CD14-positive monocyte (primary cell): ENCODE data around the gene TMEM42. TPM values are rescaled to one million over a fixed set of nuclear protein-coding genes. Genes with fewer than 3 reads are reported as not detected.

Source experiments
- DNase-seq, 3 donors: peaks; one replicate each; pipeline ENCODE4 v3.0.0-alpha.2; 2011 to 2022
- H2AFZ ChIP-seq: 2 replicates; pipeline ENCODE4 v1.6.0; 2012; ENCODE audit warnings: mild to moderate bottlenecking, low read depth, low read length, inconsistent platforms; ENCODE audit not compliant: insufficient read depth, poor library complexity, severe bottlenecking
- H3K27ac ChIP-seq, 2 donors: 1 replicate in 1 of 2; 2 replicates in 1 of 2; pipeline ENCODE4 v1.5.1; 2012 to 2013; ENCODE audit warnings: low read length in 2 of 2, control low read depth in 1 of 2, inconsistent platforms in 1 of 2, low read depth in 1 of 2, mild to moderate bottlenecking in 1 of 2
- H3K27me3 ChIP-seq, 2 donors: one replicate each; pipeline versions ENCODE4 v1.6.0 to v1.6.1; 2011 to 2013; ENCODE audit warnings: low read length in 2 of 2; ENCODE audit not compliant: control insufficient read depth in 2 of 2, insufficient read depth in 2 of 2
- H3K36me3 ChIP-seq, 2 donors: replicated peaks in 1 of 2; 1 replicate in 1 of 2; 2 replicates in 1 of 2; pipeline versions ENCODE4 v1.5.1 to v1.6.1; 2012 to 2013; ENCODE audit warnings: low read length in 2 of 2, control low read depth in 1 of 2, inconsistent platforms in 1 of 2, mild to moderate bottlenecking in 1 of 2; ENCODE audit not compliant: insufficient read depth in 2 of 2, control insufficient read depth in 1 of 2
- H3K4me1 ChIP-seq, 2 donors: 1 replicate in 1 of 2; 2 replicates in 1 of 2; pipeline versions ENCODE4 v1.5.1 to v1.6.1; 2012 to 2013; ENCODE audit warnings: low read length in 2 of 2, control low read depth in 1 of 2, inconsistent platforms in 1 of 2, mild to moderate bottlenecking in 1 of 2, moderate library complexity in 1 of 2; ENCODE audit not compliant: insufficient read depth in 2 of 2, control insufficient read depth in 1 of 2
- H3K4me2 ChIP-seq: replicated peaks from 2 replicates; pipeline ENCODE3; 2012; ENCODE audit warnings: low read length, moderate library complexity, mild to moderate bottlenecking; ENCODE audit not compliant: poor library complexity, severe bottlenecking; ENCODE audit errors: extremely low read depth
- H3K4me3 ChIP-seq, 3 experiments: fragments of 200-600 bp in 1 of 3; sonication (generic) in 1 of 3; replicated peaks in 1 of 3; 1 replicate in 2 of 3; 2 replicates in 1 of 3; pipeline ENCODE4 v1.5.1; 2011 to 2013; ENCODE audit warnings: low read length in 3 of 3, mild to moderate bottlenecking in 3 of 3, control low read depth in 2 of 3, low read depth in 2 of 3, inconsistent platforms in 1 of 3, moderate library complexity in 1 of 3
- H3K79me2 ChIP-seq: 2 replicates; pipeline ENCODE4 v1.6.0; 2012; ENCODE audit warnings: mild to moderate bottlenecking, control low read depth, inconsistent platforms, low read length, moderate library complexity; ENCODE audit not compliant: insufficient read depth
- H3K9ac ChIP-seq: 2 replicates; pipeline ENCODE4 v1.6.0; 2017; ENCODE audit warnings: low read length, mild to moderate bottlenecking; ENCODE audit not compliant: insufficient read depth, poor library complexity, severe bottlenecking
- H3K9me3 ChIP-seq, 2 donors: replicated peaks in 1 of 2; 1 replicate in 1 of 2; 2 replicates in 1 of 2; pipeline versions ENCODE4 v1.5.1 to v1.6.1; 2012 to 2013; ENCODE audit warnings: low read length in 2 of 2, control low read depth in 1 of 2; ENCODE audit not compliant: control insufficient read depth in 1 of 2, insufficient read depth in 1 of 2
- H4K20me1 ChIP-seq: 2 replicates; pipeline ENCODE4 v1.6.0; 2012; ENCODE audit warnings: mild to moderate bottlenecking, low read length, control low read depth, moderate library complexity; ENCODE audit not compliant: insufficient read depth
- H3K27ac Mint-ChIP-seq, 7 donors: one replicate each; pipeline ENCODE4 v1.8.0; 2020; ENCODE audit warnings: mild to moderate bottlenecking in 7 of 7, mixed read lengths in 7 of 7, moderate library complexity in 6 of 7, inconsistent platforms in 2 of 7
- H3K27me3 Mint-ChIP-seq, 3 donors: one replicate each; pipeline ENCODE4 v1.8.0; 2021 to 2022; ENCODE audit warnings: low read depth in 3 of 3, mild to moderate bottlenecking in 3 of 3, mixed read lengths in 3 of 3, moderate library complexity in 3 of 3, inconsistent platforms in 1 of 3
- H3K36me3 Mint-ChIP-seq, 2 donors: one replicate each; pipeline ENCODE4 v1.8.0; 2020; ENCODE audit warnings: mixed read lengths in 2 of 2, inconsistent platforms in 1 of 2, mild to moderate bottlenecking in 1 of 2
- H3K4me1 Mint-ChIP-seq: one replicate; pipeline ENCODE4 v1.8.0; 2020; ENCODE audit warnings: mild to moderate bottlenecking, mixed read lengths
- H3K4me3 Mint-ChIP-seq, 2 donors: one replicate each; pipeline ENCODE4 v1.8.0; 2020; ENCODE audit warnings: mild to moderate bottlenecking in 2 of 2, mixed read lengths in 2 of 2, moderate library complexity in 1 of 2
- H3K9me3 Mint-ChIP-seq, 7 donors: one replicate each; pipeline ENCODE4 v1.8.0; 2020 to 2022; ENCODE audit warnings: mixed read lengths in 7 of 7, mild to moderate bottlenecking in 6 of 7, moderate library complexity in 6 of 7, inconsistent platforms in 2 of 7
- WGBS: methylation state at CpG from one replicate; pipeline ENCODE4 v1.1.5; 2013; ENCODE audit warnings: missing lambda C conversion rate; ENCODE audit not compliant: insufficient coverage; 5-methylcytosine and 5-hydroxymethylcytosine counted together
- intact Hi-C, 2 donors: fragments of 100-400 bp; cut with micrococcal nuclease; formaldehyde crosslinking; loops; one replicate each; pipeline versions ENCODE4 v1.15.0 to v1.15.1; 2023
- polyA plus RNA-seq, 3 donors: library from polyadenylated mRNA; depleted of rRNA in 1 of 3; unstranded in 2 of 3; stranded (reverse) in 1 of 3; fragments of 300-500 nt in 2 of 3; fragments of >200 nt in 1 of 3; fragmentation: Illumina TruSeq in 2 of 3; gene quantifications; 1 replicate in 2 of 3; 2 replicates in 1 of 3; pipeline ENCODE4 v1.2.3, GENCODE V29; 2012 to 2021
- TF ChIP-seq, protein P1 (sequence below): fragments of 200-600 bp; IDR thresholded peaks from one replicate; pipeline ENCODE4 v1.8.0; 2022; ENCODE audit warnings: antibody characterized with exemption, mild to moderate bottlenecking

TMEM42 gene
- polyA plus RNA-seq, 3 donors = 16.2 to 31.2 (median 27.5) TPM

DNA sequence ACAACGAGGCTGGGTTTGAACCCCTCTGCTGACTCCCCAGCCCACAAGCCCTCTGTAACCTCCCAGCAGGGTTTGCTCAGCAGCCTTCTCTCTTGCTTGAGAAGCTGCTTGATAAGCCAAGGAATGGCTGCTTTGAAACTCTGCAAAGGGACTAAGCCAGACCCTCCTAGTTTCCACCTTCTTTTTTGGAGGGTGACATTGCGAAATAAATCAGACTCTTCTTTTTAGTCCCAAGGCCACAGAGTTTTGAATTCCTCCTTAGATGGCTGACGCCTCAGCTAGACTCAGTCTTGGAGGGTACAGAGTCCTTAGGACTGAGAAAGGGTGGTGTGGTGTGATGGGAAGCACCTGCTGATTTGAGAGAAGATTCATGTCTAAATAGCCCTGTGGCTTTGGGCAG lies 13.9 kb downstream of the TMEM42 start:
- Histone ChIP-seq H3K9me3 (no peaks in the 10 kb centered on the region), H3K4me2 (no peak overlapping the region), H3K36me3 (no peaks in the 10 kb centered on the region), H2AFZ (no peak overlapping the region), H3K27me3 (no peaks in the 10 kb centered on the region), H3K4me1 (no peaks in the 10 kb centered on the region), H4K20me1 (no peaks in the 10 kb centered on the region), H3K79me2 (no peaks in the 10 kb centered on the region), H3K27ac (no peak overlapping the region), H3K9ac (no peak overlapping the region), H3K4me3 (no peak overlapping the region)
- DNase-seq = no peak
- H3K36me3 Mint-ChIP-seq = no peaks in the 10 kb centered on the region
- H3K27me3 Mint-ChIP-seq = peaks cover 4 to 5% (median 5%) of the 10 kb centered on the region in 3 donors
- H3K4me1 Mint-ChIP-seq = no peaks in the 10 kb centered on the region
- H3K4me3 Mint-ChIP-seq = no peak overlapping the region
- TF ChIP-seq, protein P1, sequence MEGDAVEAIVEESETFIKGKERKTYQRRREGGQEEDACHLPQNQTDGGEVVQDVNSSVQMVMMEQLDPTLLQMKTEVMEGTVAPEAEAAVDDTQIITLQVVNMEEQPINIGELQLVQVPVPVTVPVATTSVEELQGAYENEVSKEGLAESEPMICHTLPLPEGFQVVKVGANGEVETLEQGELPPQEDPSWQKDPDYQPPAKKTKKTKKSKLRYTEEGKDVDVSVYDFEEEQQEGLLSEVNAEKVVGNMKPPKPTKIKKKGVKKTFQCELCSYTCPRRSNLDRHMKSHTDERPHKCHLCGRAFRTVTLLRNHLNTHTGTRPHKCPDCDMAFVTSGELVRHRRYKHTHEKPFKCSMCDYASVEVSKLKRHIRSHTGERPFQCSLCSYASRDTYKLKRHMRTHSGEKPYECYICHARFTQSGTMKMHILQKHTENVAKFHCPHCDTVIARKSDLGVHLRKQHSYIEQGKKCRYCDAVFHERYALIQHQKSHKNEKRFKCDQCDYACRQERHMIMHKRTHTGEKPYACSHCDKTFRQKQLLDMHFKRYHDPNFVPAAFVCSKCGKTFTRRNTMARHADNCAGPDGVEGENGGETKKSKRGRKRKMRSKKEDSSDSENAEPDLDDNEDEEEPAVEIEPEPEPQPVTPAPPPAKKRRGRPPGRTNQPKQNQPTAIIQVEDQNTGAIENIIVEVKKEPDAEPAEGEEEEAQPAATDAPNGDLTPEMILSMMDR = no peak
- intact Hi-C loops = no loop called here
- H3K9me3 Mint-ChIP-seq = peaks cover 0 to 3% (median 2%) of the 10 kb centered on the region in 7 donors
- H3K27ac Mint-ChIP-seq = no peak overlapping the region
- 100% methylated on average over 1 of the region's 3 CpGs for WGBS

GRCh38 chr3:44877333-44877732 lies 15.6 kb downstream of the TMEM42 start:
- H3K4me1 ChIP-seq = no peaks in the 10 kb centered on the region
- Mint-ChIP-seq H3K9me3 (peaks cover 0 to 6% (median 2%) of the 10 kb centered on the region in 7 donors), H3K36me3 (no peaks in the 10 kb centered on the region), H3K27ac (no peak overlapping the region), H3K4me1 (no peaks in the 10 kb centered on the region), H3K27me3 (peaks cover 4 to 7% (median 5%) of the 10 kb centered on the region in 3 donors), H3K4me3 (no peak overlapping the region)
- no peak for DNase-seq
- H3K36me3 ChIP-seq = no peaks in the 10 kb centered on the region
- H3K9me3 ChIP-seq = no peaks in the 10 kb centered on the region
- no peaks in the 10 kb centered on the region for H3K79me2 ChIP-seq
- no peak overlapping the region for H3K4me2 ChIP-seq
- no peak overlapping the region for H3K4me3 ChIP-seq
- WGBS = no CpG with 5 or more reads among the region's 3 CpGs
- TF ChIP-seq, protein P1 = no peak
- H2AFZ ChIP-seq = no peak overlapping the region
- H3K9ac ChIP-seq = no peak overlapping the region
- intact Hi-C loops = no loop called here
- no peaks in the 10 kb centered on the region for H4K20me1 ChIP-seq
- no peaks in the 10 kb centered on the region for H3K27me3 ChIP-seq
- no peak overlapping the region for H3K27ac ChIP-seq
